ENCODE measurements around the gene ASCC3.

The ASCC3 gene

GRCh38 chr6:100617633-100618350 is 263.3 kb downstream of the ASCC3 start:
- H3K36me3 ChIP-seq (ENCODE audit: control insufficient read depth, insufficient read depth, low read length) = peaks cover 24% of the 10 kb centered on the region
- H3K4me1 ChIP-seq (ENCODE audit: control insufficient read depth, insufficient read depth, low read length) = no peaks in the 10 kb centered on the region
- H3K4me3 ChIP-seq (ENCODE audit: low read depth, low read length) = no peak overlapping the region
- H3K27ac ChIP-seq (ENCODE audit: low read depth, low read length) = no peak overlapping the region
- H3K9ac ChIP-seq (ENCODE audit: low read depth, low read length) = no peak overlapping the region
- no peaks in the 10 kb centered on the region for H3K27me3 ChIP-seq (ENCODE audit: control insufficient read depth, insufficient read depth, low read length)
- H3K9me3 ChIP-seq (ENCODE audit: control insufficient read depth, insufficient read depth, low read length) = 0 out of 2 replicates have a peak, but pooled peaks cover 2% of the 10 kb centered on the region

GRCh38 chr6:100614933-100615332 is 266.2 kb downstream of the ASCC3 start:
- H3K36me3 ChIP-seq (ENCODE audit: control insufficient read depth, insufficient read depth, low read length) = peaks cover 15% of the 10 kb centered on the region
- H3K4me1 ChIP-seq (ENCODE audit: control insufficient read depth, insufficient read depth, low read length) = no peaks in the 10 kb centered on the region
- no peak overlapping the region for H3K27ac ChIP-seq (ENCODE audit: low read depth, low read length)
- H3K27me3 ChIP-seq (ENCODE audit: control insufficient read depth, insufficient read depth, low read length) = no peaks in the 10 kb centered on the region
- no peaks in the 10 kb centered on the region for H3K9me3 ChIP-seq (ENCODE audit: control insufficient read depth, insufficient read depth, low read length)
- H3K4me3 ChIP-seq (ENCODE audit: low read depth, low read length) = no peak overlapping the region
- H3K9ac ChIP-seq (ENCODE audit: low read depth, low read length) = no peak overlapping the region

- H3K27me3 ChIP-seq (ENCODE audit: control insufficient read depth, insufficient read depth, low read length) = no peaks in the 10 kb centered on the region
- no peak overlapping the region for H3K9ac ChIP-seq (ENCODE audit: low read depth, low read length)
- peaks cover 9% of the 10 kb centered on the region; the same call in 1 of the 2 replicates for H3K36me3 ChIP-seq (ENCODE audit: control insufficient read depth, insufficient read depth, low read length)
- H3K9me3 ChIP-seq (ENCODE audit: control insufficient read depth, insufficient read depth, low read length) = no peaks in the 10 kb centered on the region
- no peak overlapping the region for H3K4me3 ChIP-seq (ENCODE audit: low read depth, low read length)
- no peaks in the 10 kb centered on the region for H3K4me1 ChIP-seq (ENCODE audit: control insufficient read depth, insufficient read depth, low read length)
- no peak overlapping the region for H3K27ac ChIP-seq (ENCODE audit: low read depth, low read length)
Measured at GRCh38 chr6:100614386-100614785, 266.7 kb downstream of the ASCC3 start.

GRCh38 chr6:100613656-100614055 is 267.5 kb downstream of the ASCC3 start:
- H3K9me3 ChIP-seq (ENCODE audit: control insufficient read depth, insufficient read depth, low read length) = no peaks in the 10 kb centered on the region
- no peaks in the 10 kb centered on the region for H3K27me3 ChIP-seq (ENCODE audit: control insufficient read depth, insufficient read depth, low read length)
- no peak overlapping the region for H3K9ac ChIP-seq (ENCODE audit: low read depth, low read length)
- H3K27ac ChIP-seq (ENCODE audit: low read depth, low read length) = no peak overlapping the region
- peaks cover 4% of the 10 kb centered on the region; the same call in 1 of the 2 replicates for H3K36me3 ChIP-seq (ENCODE audit: control insufficient read depth, insufficient read depth, low read length)
- no peaks in the 10 kb centered on the region for H3K4me1 ChIP-seq (ENCODE audit: control insufficient read depth, insufficient read depth, low read length)
- no peak overlapping the region for H3K4me3 ChIP-seq (ENCODE audit: low read depth, low read length)

DNA sequence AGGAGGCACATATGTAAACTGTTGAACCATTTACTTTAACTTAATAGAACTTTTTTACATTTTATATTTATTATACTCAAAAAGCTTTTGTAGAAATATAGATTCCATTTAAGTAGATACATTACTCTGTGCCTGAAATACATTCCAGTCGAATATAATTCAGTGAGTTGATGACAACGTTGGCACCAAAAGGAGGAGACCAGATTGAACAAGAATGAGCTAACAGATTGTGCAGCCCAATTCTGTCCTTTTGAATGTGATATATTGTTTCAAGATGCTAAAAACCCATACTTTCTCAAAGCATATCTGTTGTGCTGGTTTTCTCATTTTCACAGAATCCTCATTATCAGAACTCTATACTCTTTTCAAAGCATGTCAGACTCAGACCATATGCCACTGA is 269.0 kb downstream of the ASCC3 start:
- no peak overlapping the region for H3K27ac ChIP-seq (ENCODE audit: low read depth, low read length)
- H3K36me3 ChIP-seq (ENCODE audit: control insufficient read depth, insufficient read depth, low read length) = peaks cover 4% of the 10 kb centered on the region; the same call in 1 of the 2 replicates
- no peak overlapping the region for H3K4me3 ChIP-seq (ENCODE audit: low read depth, low read length)
- H3K4me1 ChIP-seq (ENCODE audit: control insufficient read depth, insufficient read depth, low read length) = no peaks in the 10 kb centered on the region
- H3K27me3 ChIP-seq (ENCODE audit: control insufficient read depth, insufficient read depth, low read length) = no peaks in the 10 kb centered on the region
- no peaks in the 10 kb centered on the region for H3K9me3 ChIP-seq (ENCODE audit: control insufficient read depth, insufficient read depth, low read length)
- H3K9ac ChIP-seq (ENCODE audit: low read depth, low read length) = no peak overlapping the region

- Histone ChIP-seq H3K27me3 (ENCODE audit: control insufficient read depth, insufficient read depth, low read length) (no peaks in the 10 kb centered on the region), H3K9me3 (ENCODE audit: control insufficient read depth, insufficient read depth, low read length) (no peaks in the 10 kb centered on the region), H3K4me1 (ENCODE audit: control insufficient read depth, insufficient read depth, low read length) (no peaks in the 10 kb centered on the region), H3K9ac (ENCODE audit: low read depth, low read length) (no peak overlapping the region), H3K36me3 (ENCODE audit: control insufficient read depth, insufficient read depth, low read length) (peaks cover 30% of the 10 kb centered on the region), H3K27ac (ENCODE audit: low read depth, low read length) (no peak overlapping the region), H3K4me3 (ENCODE audit: low read depth, low read length) (no peak overlapping the region)
Measured at GRCh38 chr6:100599088-100599770, 281.9 kb downstream of the ASCC3 start.

DNA sequence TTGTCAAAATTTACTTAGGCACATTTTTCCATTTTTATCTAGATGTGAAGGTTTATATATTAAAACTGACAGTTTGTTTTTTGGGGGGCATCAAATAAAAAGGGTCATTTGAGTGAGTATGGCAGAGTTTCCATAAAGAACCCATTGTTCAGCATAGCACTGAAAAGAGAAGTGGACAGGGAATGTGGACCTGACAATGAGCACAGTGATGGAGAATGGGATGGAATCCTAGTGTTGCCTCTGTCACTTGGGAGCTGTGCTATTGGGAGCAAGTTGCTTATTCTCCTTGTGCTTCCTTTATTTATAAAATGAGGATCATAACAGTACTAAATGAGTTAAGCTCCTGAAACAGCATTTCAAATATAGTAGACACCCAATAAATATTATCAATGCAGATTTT is 285.7 kb downstream of the ASCC3 start:
- no peak overlapping the region for H3K4me3 ChIP-seq (ENCODE audit: low read depth, low read length)
- no peaks in the 10 kb centered on the region for H3K9me3 ChIP-seq (ENCODE audit: control insufficient read depth, insufficient read depth, low read length)
- H3K27me3 ChIP-seq (ENCODE audit: control insufficient read depth, insufficient read depth, low read length) = no peaks in the 10 kb centered on the region
- no peaks in the 10 kb centered on the region for H3K4me1 ChIP-seq (ENCODE audit: control insufficient read depth, insufficient read depth, low read length)
- H3K36me3 ChIP-seq (ENCODE audit: control insufficient read depth, insufficient read depth, low read length) = peaks cover 12% of the 10 kb centered on the region
- no peak overlapping the region for H3K9ac ChIP-seq (ENCODE audit: low read depth, low read length)
- H3K27ac ChIP-seq (ENCODE audit: low read depth, low read length) = no peak overlapping the region

- Histone ChIP-seq H3K9me3 (ENCODE audit: control insufficient read depth, insufficient read depth, low read length) (no peaks in the 10 kb centered on the region), H3K9ac (ENCODE audit: low read depth, low read length) (no peak overlapping the region), H3K27ac (ENCODE audit: low read depth, low read length) (no peak overlapping the region), H3K4me3 (ENCODE audit: low read depth, low read length) (no peak overlapping the region), H3K36me3 (ENCODE audit: control insufficient read depth, insufficient read depth, low read length) (peaks cover 23% of the 10 kb centered on the region), H3K4me1 (ENCODE audit: control insufficient read depth, insufficient read depth, low read length) (no peaks in the 10 kb centered on the region), H3K27me3 (ENCODE audit: control insufficient read depth, insufficient read depth, low read length) (no peaks in the 10 kb centered on the region)
Measured at GRCh38 chr6:100593522-100593921, 287.6 kb downstream of the ASCC3 start.

DNA sequence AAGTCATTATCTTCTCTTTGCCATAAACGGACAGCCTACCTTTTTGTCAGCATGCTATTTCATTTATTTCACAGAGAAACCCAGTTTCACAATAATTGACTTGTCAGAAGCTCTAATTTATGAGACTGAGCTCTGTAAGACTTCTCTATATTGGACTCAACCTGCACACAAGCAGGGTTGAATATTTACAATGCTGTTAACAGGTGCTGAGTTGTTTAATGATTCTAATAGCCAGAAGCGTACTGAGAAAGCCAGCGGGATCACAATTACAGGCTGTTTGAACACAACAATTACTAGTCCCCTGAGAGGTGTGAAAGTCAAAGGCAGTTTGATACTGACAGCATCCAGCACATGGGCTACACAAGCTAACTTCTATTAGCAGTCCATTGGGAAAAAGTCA is 288.2 kb downstream of the ASCC3 start:
- Histone ChIP-seq H3K27me3 (ENCODE audit: control insufficient read depth, insufficient read depth, low read length) (no peaks in the 10 kb centered on the region), H3K9ac (ENCODE audit: low read depth, low read length) (no peak overlapping the region), H3K4me3 (ENCODE audit: low read depth, low read length) (no peak overlapping the region), H3K36me3 (ENCODE audit: control insufficient read depth, insufficient read depth, low read length) (peaks cover 29% of the 10 kb centered on the region), H3K9me3 (ENCODE audit: control insufficient read depth, insufficient read depth, low read length) (0 out of 2 replicates have a peak, but pooled peaks cover 3% of the 10 kb centered on the region), H3K27ac (ENCODE audit: low read depth, low read length) (no peak overlapping the region), H3K4me1 (ENCODE audit: control insufficient read depth, insufficient read depth, low read length) (no peaks in the 10 kb centered on the region)

- Histone ChIP-seq H3K27me3 (ENCODE audit: control insufficient read depth, insufficient read depth, low read length) (no peaks in the 10 kb centered on the region), H3K9ac (ENCODE audit: low read depth, low read length) (no peak overlapping the region), H3K9me3 (ENCODE audit: control insufficient read depth, insufficient read depth, low read length) (no peaks in the 10 kb centered on the region), H3K4me3 (ENCODE audit: low read depth, low read length) (no peak overlapping the region), H3K27ac (ENCODE audit: low read depth, low read length) (no peak overlapping the region), H3K4me1 (ENCODE audit: control insufficient read depth, insufficient read depth, low read length) (no peaks in the 10 kb centered on the region), H3K36me3 (ENCODE audit: control insufficient read depth, insufficient read depth, low read length) (no peaks in the 10 kb centered on the region)
Measured at GRCh38 chr6:100577425-100577824, 303.7 kb downstream of the ASCC3 start.

DNA sequence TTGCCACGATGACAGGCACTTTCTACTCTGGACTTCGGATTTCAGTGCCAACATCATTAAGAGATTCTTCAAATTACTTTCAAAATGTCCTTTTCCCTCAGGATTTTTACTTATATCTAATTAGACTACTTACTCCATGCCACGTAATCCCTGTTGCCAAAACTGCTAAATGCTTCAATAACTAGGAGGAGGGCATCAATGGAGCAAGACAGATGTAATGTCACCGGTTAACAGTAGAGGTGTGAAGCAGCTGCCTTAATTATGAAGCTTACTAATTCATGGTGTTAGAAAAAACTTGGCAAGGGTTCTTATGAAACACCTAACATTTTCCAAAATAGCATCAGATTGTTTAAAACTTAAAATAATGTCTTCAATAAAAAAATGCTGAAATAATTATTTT is 305.2 kb downstream of the ASCC3 start:
- Histone ChIP-seq H3K4me3 (ENCODE audit: low read depth, low read length) (no peak overlapping the region), H3K27me3 (ENCODE audit: control insufficient read depth, insufficient read depth, low read length) (no peaks in the 10 kb centered on the region), H3K4me1 (ENCODE audit: control insufficient read depth, insufficient read depth, low read length) (no peaks in the 10 kb centered on the region), H3K36me3 (ENCODE audit: control insufficient read depth, insufficient read depth, low read length) (peaks cover 3% of the 10 kb centered on the region; the same call in 1 of the 2 replicates), H3K9me3 (ENCODE audit: control insufficient read depth, insufficient read depth, low read length) (no peaks in the 10 kb centered on the region), H3K27ac (ENCODE audit: low read depth, low read length) (no peak overlapping the region), H3K9ac (ENCODE audit: low read depth, low read length) (no peak overlapping the region)

Data from HUES48 (cell line).